Measurements from ENCODE around the gene DNAH14. TPM values are rescaled to one million over a fixed set of nuclear protein-coding genes. Genes with fewer than 3 reads are reported as not detected.

DNAH14 gene
- total RNA-seq, 1 experiment from 2014 or later: 57.3 TPM

DNA sequence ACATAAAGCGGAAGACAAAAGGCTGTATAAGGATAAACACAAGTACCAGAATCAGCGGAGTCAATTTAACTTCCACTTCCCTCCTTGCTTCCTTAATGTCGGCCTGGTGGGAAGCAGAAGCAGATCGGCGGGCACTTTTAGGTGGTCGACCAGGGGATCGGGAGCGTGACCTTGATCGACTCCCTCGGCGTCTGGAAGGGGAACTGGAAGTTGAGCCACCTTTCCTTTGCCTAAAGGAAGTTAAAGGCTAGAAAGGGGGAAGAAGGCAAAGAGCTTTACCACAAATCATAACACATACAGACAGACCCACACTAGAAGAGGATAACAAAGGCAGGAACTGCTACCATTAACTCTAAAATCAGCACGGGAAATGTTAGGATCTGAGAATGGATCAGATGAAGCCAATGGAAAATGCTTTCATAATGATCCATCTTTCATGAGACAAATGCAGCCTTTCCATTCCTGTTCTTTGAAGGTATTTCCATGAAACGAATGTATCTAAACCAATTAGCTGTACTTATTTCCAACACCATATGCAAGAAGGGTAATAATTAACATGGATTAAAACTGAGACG lies 492.6 kb downstream of the DNAH14 start:
- ChIA-PET CTCF (no interaction called here), POLR2A (no interaction called here)
- BruUV-seq (replicated peaks): no TSS peak
- Histone ChIP-seq H3K4me1 (peaks cover 43% of the 10 kb centered on the region), H3K27me3 (replicated peaks; ENCODE audit: control insufficient read depth, insufficient read depth, low read length) (no peaks in the 10 kb centered on the region), H3K9me3 (no peaks in the 10 kb centered on the region), H3K4me3 (ENCODE audit: low read depth, low read length) (no peak overlapping the region), H3K36me3 (ENCODE audit: control insufficient read depth, insufficient read depth, low read length) (no peaks in the 10 kb centered on the region; the same call in 1 of the 2 replicates)
- Mint-ChIP-seq H3K27ac (ENCODE audit: unreplicated experiment) (peak overlapping the region; percentile 61), H3K4me1 (ENCODE audit: low read depth, unreplicated experiment) (peaks cover 45% of the 10 kb centered on the region), H3K27me3 (ENCODE audit: insufficient read depth, unreplicated experiment) (no peaks in the 10 kb centered on the region), H3K4me3 (ENCODE audit: unreplicated experiment) (no peak overlapping the region), H3K9me3 (ENCODE audit: unreplicated experiment) (no peaks in the 10 kb centered on the region), H3K36me3 (ENCODE audit: insufficient read depth, unreplicated experiment) (peaks cover 39% of the 10 kb centered on the region)
- TF ChIP-seq CTCF (IDR thresholded peaks at IDR 0.05; ENCODE audit: insufficient read depth in 1 of 2, low read depth in 1 of 2, low read length in 1 of 2, severe bottlenecking in 1 of 2, unreplicated experiment in 1 of 2): no peak
- intact Hi-C loops (cut with micrococcal nuclease; ENCODE audit: unreplicated experiment): no loop called here
- DNase-seq: no peak

DNA sequence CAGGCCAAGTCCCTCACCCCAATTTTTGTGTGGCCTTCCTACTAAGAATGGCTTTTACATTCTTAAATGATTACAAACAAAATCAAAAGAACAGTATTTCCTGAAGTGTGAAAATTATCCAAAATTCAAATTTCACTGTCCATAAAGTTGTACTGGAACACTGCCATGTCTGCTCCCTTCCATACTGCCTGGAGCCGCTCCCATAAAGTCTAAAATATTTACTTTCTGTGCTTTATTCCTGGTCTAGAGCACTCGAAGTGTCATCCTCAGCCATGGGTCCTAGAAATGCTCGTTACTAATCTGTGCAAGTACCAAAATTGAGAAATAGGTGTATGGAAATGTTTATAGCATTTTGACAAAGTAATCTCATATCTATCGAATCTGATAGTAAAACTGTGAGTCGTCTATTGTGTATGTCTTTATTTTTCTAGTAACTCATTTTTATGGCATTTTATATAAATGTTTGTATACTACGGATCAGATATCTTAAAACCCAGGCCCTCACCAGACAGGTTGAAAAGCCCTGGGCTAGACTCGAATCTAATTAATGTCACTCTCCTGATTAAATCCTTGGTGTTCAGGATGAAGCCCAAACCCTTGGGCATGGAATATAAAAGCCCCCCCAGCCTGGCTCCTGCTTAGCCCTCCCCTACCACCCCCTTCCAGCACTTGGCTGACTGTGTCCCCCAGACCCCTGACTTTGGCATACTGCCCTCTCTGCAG lies 493.5 kb downstream of the DNAH14 start:
- peaks cover 35% of the 10 kb centered on the region for H3K36me3 Mint-ChIP-seq (ENCODE audit: insufficient read depth, unreplicated experiment)
- no peaks in the 10 kb centered on the region for H3K9me3 Mint-ChIP-seq (ENCODE audit: unreplicated experiment)
- Histone ChIP-seq H3K4me1 (peaks cover 37% of the 10 kb centered on the region), H3K4me3 (ENCODE audit: low read depth, low read length) (no peak overlapping the region), H3K27me3 (replicated peaks; ENCODE audit: control insufficient read depth, insufficient read depth, low read length) (no peaks in the 10 kb centered on the region), H3K9me3 (no peaks in the 10 kb centered on the region), H3K36me3 (ENCODE audit: control insufficient read depth, insufficient read depth, low read length) (no peaks in the 10 kb centered on the region; the same call in 1 of the 2 replicates)
- no TSS peak for BruUV-seq (replicated peaks)
- ChIA-PET POLR2A (no interaction called here), CTCF (no interaction called here)
- TF ChIP-seq CTCF (IDR thresholded peaks at IDR 0.05; ENCODE audit: insufficient read depth in 1 of 2, low read depth in 1 of 2, low read length in 1 of 2, severe bottlenecking in 1 of 2, unreplicated experiment in 1 of 2): no peak
- no peak overlapping the region for H3K4me3 Mint-ChIP-seq (ENCODE audit: unreplicated experiment)
- no peaks in the 10 kb centered on the region for H3K27me3 Mint-ChIP-seq (ENCODE audit: insufficient read depth, unreplicated experiment)
- no peak for DNase-seq
- intact Hi-C loops (cut with micrococcal nuclease; ENCODE audit: unreplicated experiment): no loop called here
- H3K27ac Mint-ChIP-seq (ENCODE audit: unreplicated experiment): peak overlapping the region; percentile 67
- H3K4me1 Mint-ChIP-seq (ENCODE audit: low read depth, unreplicated experiment): peaks cover 45% of the 10 kb centered on the region

- intact Hi-C loops (cut with micrococcal nuclease; ENCODE audit: unreplicated experiment): no loop called here
- Mint-ChIP-seq H3K36me3 (ENCODE audit: insufficient read depth, unreplicated experiment) (peaks cover 30% of the 10 kb centered on the region), H3K9me3 (ENCODE audit: unreplicated experiment) (no peaks in the 10 kb centered on the region), H3K27ac (ENCODE audit: unreplicated experiment) (peak overlapping the region; percentile 67), H3K27me3 (ENCODE audit: insufficient read depth, unreplicated experiment) (no peaks in the 10 kb centered on the region), H3K4me1 (ENCODE audit: low read depth, unreplicated experiment) (peaks cover 45% of the 10 kb centered on the region), H3K4me3 (ENCODE audit: unreplicated experiment) (no peak overlapping the region)
- TF ChIP-seq CTCF (IDR thresholded peaks at IDR 0.05; ENCODE audit: insufficient read depth in 1 of 2, low read depth in 1 of 2, low read length in 1 of 2, severe bottlenecking in 1 of 2, unreplicated experiment in 1 of 2): no peak
- no peak overlapping the region for H3K4me3 ChIP-seq (ENCODE audit: low read depth, low read length)
- DNase-seq: no peak
- ChIA-PET CTCF (no interaction called here), POLR2A (no interaction called here)
- BruUV-seq (replicated peaks): no TSS peak
- peaks cover 32% of the 10 kb centered on the region for H3K4me1 ChIP-seq
- no peaks in the 10 kb centered on the region for H3K27me3 ChIP-seq (replicated peaks; ENCODE audit: control insufficient read depth, insufficient read depth, low read length)
- H3K36me3 ChIP-seq (ENCODE audit: control insufficient read depth, insufficient read depth, low read length): no peaks in the 10 kb centered on the region; the same call in 1 of the 2 replicates
- H3K9me3 ChIP-seq: no peaks in the 10 kb centered on the region
Measured at GRCh38 chr1:225423518-225423855, 494.0 kb downstream of the DNAH14 start.

All from Caco-2 (cell line).